ENCODE data around the gene HEYL. TPM values are rescaled to one million over a fixed set of nuclear protein-coding genes. Genes with fewer than 3 reads are reported as not detected.

The HEYL gene
- total and polyA plus RNA-seq, 9 of the 15 experiments (the other 6 are each of a cell fraction or from before 2014, with no cell fraction given), result 0.13 to 0.89 (median 0.25) TPM

- TF ChIP-seq ARNT (IDR thresholded peaks at IDR 0.05) (no peak), CHD7 (IDR thresholded peaks at IDR 0.05; ENCODE audit: low read depth, low read length) (no peak), ZNF511 (CRISPR knock-in tag; IDR thresholded peaks at IDR 0.05) (no peak), JUN (IDR thresholded peaks at IDR 0.05; ENCODE audit: borderline replicate concordance, low read depth, low read length) (no peak), JUN (CRISPR knock-in tag; IDR thresholded peaks at IDR 0.05; ENCODE audit: borderline replicate concordance) (no peak), HEY1 (CRISPR knock-in tag; IDR thresholded peaks at IDR 0.05; ENCODE audit: borderline replicate concordance) (no peak), CEBPZ (IDR thresholded peaks at IDR 0.05; ENCODE audit: borderline replicate concordance, low read depth, low read length) (no peak), ZNF79 (CRISPR knock-in tag; IDR thresholded peaks at IDR 0.05; ENCODE audit: low read depth) (no peak)
Measured at GRCh38 chr1:39639305-39640130, at the start of gene HEYL (continued).

Measured in K562 (cell line).